AG10803 (cell line): ENCODE measurements around the gene LSM7.

Experiments
- DNase-seq: peaks from one replicate; pipeline ENCODE4 v3.0.0; 2010; ENCODE audit warnings: low read depth
- H3K4me3 ChIP-seq: 2 replicates; pipeline ENCODE4 v1.5.1; 2011; ENCODE audit warnings: mild to moderate bottlenecking, low read length, control low read depth
- TF ChIP-seq, protein P1 (sequence below): conservative IDR thresholded peaks from 2 replicates; pipeline ENCODE4 v1.5.1; 2011; ENCODE audit warnings: mild to moderate bottlenecking, low read length, control low read depth, inconsistent platforms

Gene LSM7

DNA sequence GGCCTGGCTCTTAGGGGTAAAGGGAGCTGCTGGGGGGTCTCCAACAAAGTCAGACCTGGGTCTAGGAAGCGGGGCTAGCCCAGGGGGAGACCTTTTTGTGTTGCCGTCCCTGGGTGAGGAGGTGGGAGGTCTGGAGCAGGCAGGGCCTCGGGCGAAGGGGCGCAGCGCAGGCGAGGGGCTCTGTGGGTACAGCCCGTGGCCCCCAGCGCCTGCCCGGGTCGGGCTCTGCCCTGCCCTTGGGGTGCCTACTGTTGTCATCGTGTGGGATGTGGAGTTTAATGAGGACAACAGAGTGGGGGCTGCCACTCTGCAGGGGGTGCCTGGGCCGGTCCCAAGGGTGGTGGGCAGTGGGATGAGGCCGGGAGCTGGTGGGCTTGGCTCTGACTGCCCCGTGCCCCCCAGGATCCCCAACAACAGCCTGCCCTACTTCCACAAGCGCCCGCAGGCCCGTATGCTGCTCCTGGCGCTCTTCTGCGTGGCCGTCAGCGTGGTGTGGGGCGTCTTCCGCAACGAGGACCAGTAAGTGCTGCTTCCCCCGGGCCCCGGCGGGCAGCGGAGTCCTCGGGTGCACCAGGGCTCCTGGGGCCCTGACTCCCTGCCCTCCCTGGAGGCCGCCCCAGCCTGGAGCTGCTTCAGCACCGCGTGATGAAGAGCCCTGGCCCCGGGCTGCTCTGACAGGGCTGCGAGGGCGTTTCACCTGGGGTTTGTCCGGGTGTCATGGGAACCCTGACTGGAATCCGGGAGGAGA is 12.3 kb upstream of the LSM7 start:
- DNase-seq: no peak
- TF ChIP-seq, protein P1, sequence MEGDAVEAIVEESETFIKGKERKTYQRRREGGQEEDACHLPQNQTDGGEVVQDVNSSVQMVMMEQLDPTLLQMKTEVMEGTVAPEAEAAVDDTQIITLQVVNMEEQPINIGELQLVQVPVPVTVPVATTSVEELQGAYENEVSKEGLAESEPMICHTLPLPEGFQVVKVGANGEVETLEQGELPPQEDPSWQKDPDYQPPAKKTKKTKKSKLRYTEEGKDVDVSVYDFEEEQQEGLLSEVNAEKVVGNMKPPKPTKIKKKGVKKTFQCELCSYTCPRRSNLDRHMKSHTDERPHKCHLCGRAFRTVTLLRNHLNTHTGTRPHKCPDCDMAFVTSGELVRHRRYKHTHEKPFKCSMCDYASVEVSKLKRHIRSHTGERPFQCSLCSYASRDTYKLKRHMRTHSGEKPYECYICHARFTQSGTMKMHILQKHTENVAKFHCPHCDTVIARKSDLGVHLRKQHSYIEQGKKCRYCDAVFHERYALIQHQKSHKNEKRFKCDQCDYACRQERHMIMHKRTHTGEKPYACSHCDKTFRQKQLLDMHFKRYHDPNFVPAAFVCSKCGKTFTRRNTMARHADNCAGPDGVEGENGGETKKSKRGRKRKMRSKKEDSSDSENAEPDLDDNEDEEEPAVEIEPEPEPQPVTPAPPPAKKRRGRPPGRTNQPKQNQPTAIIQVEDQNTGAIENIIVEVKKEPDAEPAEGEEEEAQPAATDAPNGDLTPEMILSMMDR: no peak
- H3K4me3 ChIP-seq: no peak overlapping the region

DNA sequence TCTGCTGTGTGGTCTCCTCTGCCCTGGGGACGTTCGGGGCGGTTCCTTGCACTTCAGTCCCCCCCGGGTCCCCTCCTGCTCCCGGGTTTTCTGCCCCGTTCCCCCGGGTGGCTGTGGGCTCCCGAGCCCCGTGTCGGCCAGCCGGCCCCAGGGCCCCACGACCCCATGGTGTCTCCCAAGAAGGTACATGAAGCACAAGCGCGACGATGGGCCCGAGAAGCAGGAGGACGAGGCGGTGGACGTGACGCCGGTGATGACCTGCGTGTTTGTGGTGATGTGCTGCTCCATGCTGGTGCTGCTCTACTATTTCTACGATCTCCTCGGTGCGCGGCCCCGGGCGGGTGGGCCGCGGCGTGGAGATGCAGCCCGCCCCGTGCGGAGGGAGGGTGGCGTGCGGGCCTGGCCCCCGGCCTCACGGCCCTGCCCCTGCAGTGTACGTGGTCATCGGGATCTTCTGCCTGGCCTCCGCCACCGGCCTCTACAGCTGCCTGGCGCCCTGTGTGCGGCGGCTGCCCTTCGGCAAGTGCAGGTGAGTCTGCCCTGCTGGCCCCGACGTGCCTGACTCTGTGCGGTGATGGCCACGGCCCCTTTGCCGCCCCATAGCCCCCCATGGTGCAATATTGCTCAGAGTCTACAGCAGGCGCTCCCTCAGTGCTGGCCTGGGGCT is 11.4 kb upstream of the LSM7 start:
- TF ChIP-seq, protein P1: no peak
- no peak for DNase-seq
- H3K4me3 ChIP-seq: no peak overlapping the region

DNA sequence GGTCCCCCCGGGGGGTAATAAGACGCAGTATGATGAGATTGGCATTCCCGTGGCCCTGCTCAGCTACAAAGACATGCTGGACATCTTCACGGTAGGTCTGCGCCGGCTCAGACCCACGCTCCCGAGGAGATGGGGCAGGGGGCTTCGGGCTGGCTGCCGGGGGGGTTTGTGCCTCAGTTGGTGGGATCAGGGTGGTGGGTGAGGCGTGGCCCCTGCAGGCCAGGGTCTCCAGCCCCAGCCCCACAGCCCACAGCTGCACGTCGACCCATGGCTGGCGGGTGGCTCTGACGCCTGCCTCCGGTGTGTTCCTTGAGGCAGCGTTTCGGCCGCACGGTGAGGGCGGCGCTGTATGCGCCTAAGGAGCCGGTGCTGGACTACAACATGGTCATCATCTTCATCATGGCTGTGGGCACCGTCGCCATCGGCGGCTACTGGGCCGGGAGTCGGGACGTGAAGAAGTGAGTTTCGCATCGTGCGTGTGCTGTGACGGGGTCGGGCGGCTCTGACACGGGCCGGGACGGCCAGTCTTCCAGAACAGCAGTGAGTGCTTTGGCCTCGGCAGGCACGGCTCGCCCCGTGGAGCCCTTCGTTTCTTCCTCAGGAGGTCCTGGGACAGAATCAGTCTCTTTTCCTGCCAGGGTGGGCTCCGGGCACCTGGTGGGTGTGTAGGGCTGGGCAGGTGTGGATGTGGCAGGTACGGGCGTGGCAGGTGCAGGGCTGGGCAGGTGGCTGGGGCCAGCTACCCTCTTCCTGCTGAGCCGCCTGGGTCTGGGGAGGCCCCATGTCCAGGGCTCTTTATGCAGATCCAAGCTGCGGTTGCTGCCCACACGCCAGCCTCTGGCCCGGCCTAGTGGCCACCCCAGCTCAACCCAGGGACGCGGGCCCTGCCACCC is 10.6 kb upstream of the LSM7 start:
- TF ChIP-seq, protein P1: no peak
- H3K4me3 ChIP-seq: no peak overlapping the region
- no peak for DNase-seq

DNA sequence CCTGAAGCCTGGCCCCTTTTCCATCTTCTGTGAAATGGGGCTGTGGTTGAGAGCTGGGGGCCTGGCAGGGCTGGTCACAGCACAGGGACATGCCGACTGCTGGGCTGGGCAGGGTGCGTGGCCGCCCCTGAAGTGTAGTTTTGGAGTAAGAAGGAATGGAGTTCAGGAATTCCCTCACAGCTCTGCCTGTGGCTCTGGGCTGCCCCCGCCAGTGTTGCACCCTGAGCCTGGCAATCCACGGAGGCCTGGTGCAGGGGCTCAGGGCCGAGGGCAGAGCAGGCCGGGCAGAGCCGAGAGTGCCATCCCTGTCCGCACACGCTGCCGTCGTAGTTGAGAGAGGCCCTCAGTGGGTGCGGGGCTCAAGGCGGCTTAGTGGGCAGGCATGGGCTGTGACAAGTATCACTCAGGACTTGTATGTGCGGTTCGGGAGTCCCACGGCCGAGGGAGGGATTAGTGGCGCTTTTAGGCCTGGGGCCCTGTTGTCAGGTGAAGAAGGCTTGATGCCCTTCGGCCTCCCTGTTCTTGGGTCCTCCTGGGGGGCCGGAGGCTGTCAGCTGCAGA is 9.7 kb upstream of the LSM7 start:
- no peak for DNase-seq
- no peak overlapping the region for H3K4me3 ChIP-seq
- TF ChIP-seq, protein P1: no peak

DNA sequence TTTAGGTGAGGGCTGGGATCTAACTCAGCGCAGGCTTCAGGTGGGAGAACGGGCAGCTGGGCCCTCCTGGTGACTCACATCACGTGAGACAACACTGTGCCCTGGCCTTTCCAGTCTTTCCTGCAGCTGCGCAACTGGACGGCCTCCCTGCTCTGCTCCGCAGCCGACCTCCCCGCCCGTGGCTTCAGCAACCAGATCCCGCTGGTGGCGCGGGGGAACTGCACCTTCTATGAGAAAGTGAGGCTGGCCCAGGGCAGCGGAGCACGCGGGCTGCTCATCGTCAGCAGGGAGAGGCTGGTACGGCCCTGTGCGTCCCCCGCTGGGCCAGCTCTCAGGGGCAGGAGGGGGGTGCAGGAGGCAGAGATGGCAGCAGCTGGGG is 8.9 kb upstream of the LSM7 start:
- TF ChIP-seq, protein P1: no peak
- no peak overlapping the region for H3K4me3 ChIP-seq
- DNase-seq: no peak

DNA sequence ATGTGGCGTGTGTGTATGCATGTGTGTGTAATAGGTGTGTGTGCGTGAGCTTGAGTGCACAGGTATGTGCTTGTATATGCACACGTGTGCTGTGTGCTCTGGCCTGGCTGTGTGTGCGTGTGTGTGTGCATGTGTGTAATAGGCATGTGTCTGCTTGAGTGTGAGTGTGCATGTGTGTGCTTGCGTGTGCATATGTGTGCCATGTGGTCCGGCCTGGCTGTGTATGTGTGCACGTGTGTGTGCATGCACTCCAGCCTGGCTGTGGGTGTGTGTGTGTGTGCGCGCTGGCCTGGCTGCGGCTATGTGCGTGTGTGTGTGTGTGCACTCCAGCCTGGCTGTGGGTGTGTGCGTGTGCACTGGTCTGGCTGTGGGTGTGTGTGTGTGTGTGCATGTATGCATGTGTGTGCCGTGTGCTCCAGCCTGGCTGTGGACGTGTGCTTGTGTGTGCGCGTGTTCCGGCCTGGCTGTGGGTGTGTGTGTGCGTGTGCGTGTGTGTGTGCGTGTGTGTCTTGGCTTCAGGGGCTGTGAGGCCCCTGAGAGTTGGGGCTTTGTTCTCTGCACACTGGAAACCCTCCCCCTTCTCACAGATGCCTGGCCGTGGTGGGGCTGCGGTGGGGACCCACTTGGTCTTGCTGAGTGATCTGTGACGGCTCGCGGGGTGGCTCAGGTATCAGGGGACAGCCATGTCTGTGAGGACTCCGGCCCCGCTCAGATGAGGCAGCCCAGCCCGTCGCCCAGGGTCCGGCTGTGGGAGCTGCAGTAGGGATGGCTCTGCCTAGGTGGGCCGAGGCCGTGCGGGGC is 8.3 kb upstream of the LSM7 start:
- no peak overlapping the region for H3K4me3 ChIP-seq
- TF ChIP-seq, protein P1: no peak
- DNase-seq: no peak
